ENCODE results near the gene MASP1.

Gene MASP1

GRCh38 chr3:187255314-187255713 lies 36.2 kb downstream of the MASP1 start:
- no peak for DNase-seq (ENCODE audit: low spot score)
- in situ Hi-C loops (cut with MboI; ENCODE audit: low sequenced_read_pairs, unreplicated experiment), result no loop called here
- TF ChIP-seq CTCF (IDR thresholded peaks at IDR 0.05; ENCODE audit: borderline replicate concordance, control extremely low read depth, extremely low read depth, insufficient read depth, missing control alignments), result no peak

- in situ Hi-C loops (cut with MboI; ENCODE audit: low sequenced_read_pairs, unreplicated experiment), result no loop called here
- TF ChIP-seq CTCF (IDR thresholded peaks at IDR 0.05; ENCODE audit: borderline replicate concordance, control extremely low read depth, extremely low read depth, insufficient read depth, missing control alignments), result no peak
- no peak for DNase-seq (ENCODE audit: low spot score)
These were observed 39.2 kb downstream of the MASP1 start for GRCh38 chr3:187252311-187252710.

GRCh38 chr3:187251599-187251998 lies 39.9 kb downstream of the MASP1 start:
- in situ Hi-C loops (cut with MboI; ENCODE audit: low sequenced_read_pairs, unreplicated experiment), result no loop called here
- no peak for DNase-seq (ENCODE audit: low spot score)
- no peak for TF ChIP-seq CTCF (IDR thresholded peaks at IDR 0.05; ENCODE audit: borderline replicate concordance, control extremely low read depth, extremely low read depth, insufficient read depth, missing control alignments)

- DNase-seq (ENCODE audit: low spot score), result no peak
- no peak for TF ChIP-seq CTCF (IDR thresholded peaks at IDR 0.05; ENCODE audit: borderline replicate concordance, control extremely low read depth, extremely low read depth, insufficient read depth, missing control alignments)
- in situ Hi-C loops (cut with MboI; ENCODE audit: low sequenced_read_pairs, unreplicated experiment), result no loop called here
These were observed 44.1 kb downstream of the MASP1 start for GRCh38 chr3:187247398-187247797.

GRCh38 chr3:187243933-187244524 lies 47.5 kb downstream of the MASP1 start:
- in situ Hi-C loops (cut with MboI; ENCODE audit: low sequenced_read_pairs, unreplicated experiment), result no loop called here
- DNase-seq (ENCODE audit: low spot score), result no peak

GRCh38 chr3:187242900-187243299 lies 48.6 kb downstream of the MASP1 start:
- no peak for TF ChIP-seq CTCF (IDR thresholded peaks at IDR 0.05; ENCODE audit: borderline replicate concordance, control extremely low read depth, extremely low read depth, insufficient read depth, missing control alignments)
- in situ Hi-C loops (cut with MboI; ENCODE audit: low sequenced_read_pairs, unreplicated experiment), result no loop called here
- peak; percentile 47 for DNase-seq (ENCODE audit: low spot score)

More at GRCh38 chr3:187243933-187244524, 47.5 kb downstream of the MASP1 start:
- TF ChIP-seq CTCF (IDR thresholded peaks at IDR 0.05; ENCODE audit: borderline replicate concordance, control extremely low read depth, extremely low read depth, insufficient read depth, missing control alignments), result no peak

Measured in GM13976 (cell line).